Astrocyte (in vitro differentiated cells and primary cell): ENCODE data around the gene IER3. TPM values are rescaled to one million over a fixed set of nuclear protein-coding genes. Genes with fewer than 3 reads are reported as not detected.

Source experiments
- DNase-seq: peaks from one replicate; pipeline ENCODE4 v3.0.0-alpha.2; 2010; ENCODE audit warnings: low read depth
- FAIRE-seq: peaks from 2 replicates; lab custom pipeline; 2011; peaks lifted over from hg19 to GRCh38; lab: Jason Lieb, UNC
- H2AFZ ChIP-seq: 2 replicates; pipeline ENCODE4 v1.6.0; 2012; ENCODE audit warnings: low read depth, low read length, inconsistent platforms
- H3K27ac ChIP-seq: 2 replicates; pipeline ENCODE4 v1.5.1; 2011; ENCODE audit warnings: low read depth, low read length, inconsistent platforms
- H3K27me3 ChIP-seq: 2 replicates; pipeline ENCODE4 v1.6.0; 2011; ENCODE audit warnings: low read length, inconsistent platforms; ENCODE audit not compliant: insufficient read depth
- H3K36me3 ChIP-seq: 2 replicates; pipeline ENCODE4 v1.5.1; 2011; ENCODE audit warnings: low read length, inconsistent platforms; ENCODE audit not compliant: insufficient read depth
- H3K4me1 ChIP-seq: 2 replicates; pipeline ENCODE4 v1.5.1; 2011; ENCODE audit warnings: low read length, inconsistent platforms; ENCODE audit not compliant: insufficient read depth
- H3K4me2 ChIP-seq: 2 replicates; pipeline ENCODE4 v1.6.0; 2012; ENCODE audit warnings: low read length, inconsistent platforms
- H3K4me3 ChIP-seq: 2 replicates; pipeline ENCODE4 v1.5.1; 2011; ENCODE audit warnings: low read depth, mild to moderate bottlenecking, low read length, inconsistent platforms; ENCODE audit not compliant: insufficient read depth
- H3K79me2 ChIP-seq: 2 replicates; pipeline ENCODE4 v1.6.0; 2012; ENCODE audit warnings: mild to moderate bottlenecking, low read length, inconsistent platforms; ENCODE audit not compliant: insufficient read depth
- H3K9ac ChIP-seq: 2 replicates; pipeline ENCODE4 v1.6.0; 2012; ENCODE audit warnings: mild to moderate bottlenecking, low read length, inconsistent platforms
- H3K9me3 ChIP-seq: 2 replicates; pipeline ENCODE4 v1.5.1; 2012; ENCODE audit warnings: low read depth, mild to moderate bottlenecking, low read length, inconsistent platforms; ENCODE audit not compliant: insufficient read depth
- H4K20me1 ChIP-seq: 2 replicates; pipeline ENCODE4 v1.6.0; 2012; ENCODE audit warnings: low read length, inconsistent platforms; ENCODE audit not compliant: insufficient read depth
- H3K27ac Mint-ChIP-seq: one replicate; pipeline ENCODE4 v1.8.0; 2021; ENCODE audit warnings: mild to moderate bottlenecking, mixed read lengths; ENCODE audit not compliant: unreplicated experiment
- H3K27me3 Mint-ChIP-seq: one replicate; pipeline ENCODE4 v1.8.0; 2021; ENCODE audit warnings: low read depth, mixed read lengths; ENCODE audit not compliant: unreplicated experiment
- H3K36me3 Mint-ChIP-seq: one replicate; pipeline ENCODE4 v1.8.0; 2021; ENCODE audit warnings: low read depth, mixed read lengths; ENCODE audit not compliant: unreplicated experiment
- H3K4me1 Mint-ChIP-seq: one replicate; pipeline ENCODE4 v1.8.0; 2021; ENCODE audit warnings: low read depth, mixed read lengths; ENCODE audit not compliant: unreplicated experiment
- H3K4me3 Mint-ChIP-seq: one replicate; pipeline ENCODE4 v1.8.0; 2021; ENCODE audit warnings: mild to moderate bottlenecking, moderate library complexity, mixed read lengths; ENCODE audit not compliant: unreplicated experiment
- H3K9me3 Mint-ChIP-seq: one replicate; pipeline ENCODE4 v1.8.0; 2021; ENCODE audit warnings: mild to moderate bottlenecking, mixed read lengths; ENCODE audit not compliant: unreplicated experiment
- EZH2 ChIP-seq: IDR thresholded peaks from 2 replicates; pipeline ENCODE4 v1.6.1; 2012; ENCODE audit warnings: mild to moderate bottlenecking, low read length, inconsistent platforms; ENCODE audit not compliant: insufficient read depth
- total RNA-seq: library from RNA; stranded (reverse); gene quantifications from 2 replicates; pipeline ENCODE4 v1.2.1, GENCODE V29; 2021
- TF ChIP-seq, protein P1 (sequence below): IDR thresholded peaks from 2 replicates; pipeline ENCODE4 v1.5.1; 2011; ENCODE audit warnings: low read depth, mild to moderate bottlenecking, inconsistent platforms, low read length, moderate library complexity; ENCODE audit not compliant: insufficient read depth

The IER3 gene
- total RNA-seq, 1 donor from 2014 or later: 221 TPM

DNA sequence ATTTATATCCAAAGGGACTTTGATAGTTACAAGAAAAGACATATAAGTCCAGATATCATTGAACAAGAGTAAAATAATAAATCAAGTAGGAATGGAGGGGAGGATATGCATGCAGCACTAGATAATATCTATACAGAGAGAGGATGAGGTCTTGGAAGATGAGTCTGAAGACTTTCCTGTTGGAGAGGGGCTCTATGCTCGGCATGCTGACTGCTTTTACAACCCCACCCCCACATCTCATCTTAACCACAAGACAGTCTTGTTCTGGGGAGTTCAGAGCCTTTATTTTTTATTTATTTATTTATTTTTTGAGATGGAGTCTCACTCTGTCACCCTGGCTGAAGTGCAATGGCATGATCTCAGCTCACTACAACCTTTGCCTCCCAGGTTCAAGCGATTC is 48.4 kb upstream of the IER3 start:
- FAIRE-seq: no peak
- peaks cover 2% of the 10 kb centered on the region for H3K9me3 Mint-ChIP-seq
- peaks cover 5% of the 10 kb centered on the region for H3K4me1 ChIP-seq
- DNase-seq: no peak
- TF ChIP-seq, protein P1, sequence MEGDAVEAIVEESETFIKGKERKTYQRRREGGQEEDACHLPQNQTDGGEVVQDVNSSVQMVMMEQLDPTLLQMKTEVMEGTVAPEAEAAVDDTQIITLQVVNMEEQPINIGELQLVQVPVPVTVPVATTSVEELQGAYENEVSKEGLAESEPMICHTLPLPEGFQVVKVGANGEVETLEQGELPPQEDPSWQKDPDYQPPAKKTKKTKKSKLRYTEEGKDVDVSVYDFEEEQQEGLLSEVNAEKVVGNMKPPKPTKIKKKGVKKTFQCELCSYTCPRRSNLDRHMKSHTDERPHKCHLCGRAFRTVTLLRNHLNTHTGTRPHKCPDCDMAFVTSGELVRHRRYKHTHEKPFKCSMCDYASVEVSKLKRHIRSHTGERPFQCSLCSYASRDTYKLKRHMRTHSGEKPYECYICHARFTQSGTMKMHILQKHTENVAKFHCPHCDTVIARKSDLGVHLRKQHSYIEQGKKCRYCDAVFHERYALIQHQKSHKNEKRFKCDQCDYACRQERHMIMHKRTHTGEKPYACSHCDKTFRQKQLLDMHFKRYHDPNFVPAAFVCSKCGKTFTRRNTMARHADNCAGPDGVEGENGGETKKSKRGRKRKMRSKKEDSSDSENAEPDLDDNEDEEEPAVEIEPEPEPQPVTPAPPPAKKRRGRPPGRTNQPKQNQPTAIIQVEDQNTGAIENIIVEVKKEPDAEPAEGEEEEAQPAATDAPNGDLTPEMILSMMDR: no peak
- TF ChIP-seq EZH2: no peak
- H3K4me2 ChIP-seq: no peak overlapping the region
- H2AFZ ChIP-seq: no peak overlapping the region
- no peak overlapping the region for H3K4me3 ChIP-seq
- no peak overlapping the region for H3K27ac ChIP-seq
- H3K4me1 Mint-ChIP-seq: peaks cover 11% of the 10 kb centered on the region
- no peaks in the 10 kb centered on the region for H3K27me3 ChIP-seq
- no peak overlapping the region for H3K9ac ChIP-seq
- H4K20me1 ChIP-seq: no peaks in the 10 kb centered on the region
- H3K36me3 ChIP-seq: no peaks in the 10 kb centered on the region
- H3K4me3 Mint-ChIP-seq: no peak overlapping the region
- H3K27me3 Mint-ChIP-seq: peaks cover 12% of the 10 kb centered on the region
- no peaks in the 10 kb centered on the region for H3K79me2 ChIP-seq
- no peaks in the 10 kb centered on the region for H3K9me3 ChIP-seq
- H3K36me3 Mint-ChIP-seq: no peaks in the 10 kb centered on the region
- H3K27ac Mint-ChIP-seq: no peak overlapping the region

DNA sequence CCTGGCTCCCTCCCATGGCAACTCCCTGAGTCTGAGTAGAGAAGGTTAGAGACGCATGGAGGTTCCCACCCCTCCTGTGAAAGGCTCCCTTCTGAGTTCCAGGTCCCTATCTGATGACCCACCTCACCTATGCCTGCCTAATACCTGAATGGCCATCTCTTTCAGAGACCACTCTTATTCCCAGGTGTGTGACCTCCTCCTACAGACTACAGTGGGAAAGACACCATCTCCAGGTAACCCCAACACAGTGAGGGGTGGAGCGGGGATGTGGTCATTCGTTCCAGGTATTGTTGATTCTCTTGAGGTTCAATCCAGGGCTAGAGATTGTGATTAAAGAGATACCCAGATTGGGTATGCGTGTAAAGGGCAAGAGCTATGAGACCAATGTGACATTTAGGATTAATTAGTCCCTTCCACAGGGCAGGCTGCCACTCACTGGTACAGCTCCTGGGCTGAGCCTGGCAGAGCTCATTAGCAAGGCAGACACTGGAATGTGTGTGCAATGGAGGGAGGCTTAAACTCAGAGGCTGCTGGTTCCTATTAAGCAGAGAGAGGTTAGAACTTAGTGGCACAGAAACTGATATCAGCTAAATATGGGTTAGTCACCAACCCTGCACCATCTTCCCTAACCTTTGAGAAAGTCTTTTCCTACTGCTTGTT is 46.5 kb upstream of the IER3 start:
- H3K4me1 Mint-ChIP-seq: peaks cover 15% of the 10 kb centered on the region
- no peak overlapping the region for H3K27ac ChIP-seq
- FAIRE-seq (no peak), DNase-seq (no peak)
- H3K4me3 ChIP-seq: no peak overlapping the region
- H3K36me3 ChIP-seq: no peaks in the 10 kb centered on the region
- H3K9me3 ChIP-seq: no peaks in the 10 kb centered on the region
- H3K4me1 ChIP-seq: peaks cover 16% of the 10 kb centered on the region
- H3K4me3 Mint-ChIP-seq: no peak overlapping the region
- no peak overlapping the region for H3K27ac Mint-ChIP-seq
- no peaks in the 10 kb centered on the region for H3K27me3 ChIP-seq
- H3K27me3 Mint-ChIP-seq: peaks cover 12% of the 10 kb centered on the region
- H3K9me3 Mint-ChIP-seq: peaks cover 2% of the 10 kb centered on the region
- TF ChIP-seq, protein P1: no peak
- TF ChIP-seq EZH2: no peak
- no peak overlapping the region for H3K4me2 ChIP-seq
- H2AFZ ChIP-seq: no peak overlapping the region
- no peak overlapping the region for H3K9ac ChIP-seq
- no peaks in the 10 kb centered on the region for H3K79me2 ChIP-seq
- no peaks in the 10 kb centered on the region for H4K20me1 ChIP-seq
- no peaks in the 10 kb centered on the region for H3K36me3 Mint-ChIP-seq

DNA sequence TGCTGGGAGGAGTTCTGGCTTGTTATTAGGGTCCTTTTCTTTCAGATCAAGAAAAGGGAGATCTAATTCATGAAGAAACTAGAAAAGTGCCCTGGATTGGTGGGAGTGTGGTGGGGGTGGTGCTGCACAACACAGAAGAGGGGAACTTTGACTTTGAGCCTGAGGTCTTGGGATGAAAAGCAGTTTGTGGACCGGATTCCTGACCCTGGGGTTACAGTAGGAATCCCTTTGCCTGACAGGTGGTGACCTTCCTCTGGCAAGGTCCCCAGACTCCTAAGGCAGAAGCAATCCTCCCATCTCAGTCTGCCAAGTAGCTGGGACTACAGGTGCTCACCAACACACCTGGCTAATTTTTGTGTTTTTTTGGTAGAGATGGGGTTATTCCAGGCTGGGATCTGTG is 45.3 kb upstream of the IER3 start:
- FAIRE-seq: no peak

More for the DNA sequence above, 45.3 kb upstream of the IER3 start:
- Mint-ChIP-seq H3K9me3 (no peaks in the 10 kb centered on the region), H3K4me3 (no peak overlapping the region), H3K27ac (no peak overlapping the region), H3K27me3 (peaks cover 12% of the 10 kb centered on the region), H3K36me3 (no peaks in the 10 kb centered on the region), H3K4me1 (peaks cover 18% of the 10 kb centered on the region)
- H3K4me3 ChIP-seq: no peak overlapping the region
- no peaks in the 10 kb centered on the region for H4K20me1 ChIP-seq
- TF ChIP-seq, protein P1: no peak
- TF ChIP-seq EZH2: no peak
- no peak overlapping the region for H3K27ac ChIP-seq
- no peaks in the 10 kb centered on the region for H3K79me2 ChIP-seq
- no peak for DNase-seq
- no peak overlapping the region for H3K4me2 ChIP-seq
- no peak overlapping the region for H3K9ac ChIP-seq
- H3K27me3 ChIP-seq: no peaks in the 10 kb centered on the region
- H3K4me1 ChIP-seq: peaks cover 17% of the 10 kb centered on the region
- no peak overlapping the region for H2AFZ ChIP-seq
- H3K9me3 ChIP-seq: no peaks in the 10 kb centered on the region
- H3K36me3 ChIP-seq: no peaks in the 10 kb centered on the region
